Adrenal gland (tissue), 5 donors: ENCODE data around the gene DOCK9.

Experiments used
- POLR2A ChIP-seq, 2 donors: fragments of 450-650 bp; IDR thresholded peaks; one replicate each; pipeline ENCODE4 v1.6.1; 2017; ENCODE audit warnings: antibody characterized with exemption in 2 of 2, mild to moderate bottlenecking in 2 of 2, moderate library complexity in 1 of 2
- TF ChIP-seq, protein P1 (sequence below), 6 experiments: fragments of 450-650 bp in 4 of 6; fragments of 200-600 bp in 2 of 6; sonication (generic) in 1 of 6; IDR thresholded peaks; 1 replicate in 5 of 6; 2 replicates in 1 of 6; pipeline versions ENCODE4 v1.5.1 to v1.8.0; 2016 to 2021; ENCODE audit warnings: antibody characterized with exemption in 6 of 6, mild to moderate bottlenecking in 2 of 6, moderate library complexity in 1 of 6
- donor health status: DM: no; HTN: no; CAD: no.

DNA sequence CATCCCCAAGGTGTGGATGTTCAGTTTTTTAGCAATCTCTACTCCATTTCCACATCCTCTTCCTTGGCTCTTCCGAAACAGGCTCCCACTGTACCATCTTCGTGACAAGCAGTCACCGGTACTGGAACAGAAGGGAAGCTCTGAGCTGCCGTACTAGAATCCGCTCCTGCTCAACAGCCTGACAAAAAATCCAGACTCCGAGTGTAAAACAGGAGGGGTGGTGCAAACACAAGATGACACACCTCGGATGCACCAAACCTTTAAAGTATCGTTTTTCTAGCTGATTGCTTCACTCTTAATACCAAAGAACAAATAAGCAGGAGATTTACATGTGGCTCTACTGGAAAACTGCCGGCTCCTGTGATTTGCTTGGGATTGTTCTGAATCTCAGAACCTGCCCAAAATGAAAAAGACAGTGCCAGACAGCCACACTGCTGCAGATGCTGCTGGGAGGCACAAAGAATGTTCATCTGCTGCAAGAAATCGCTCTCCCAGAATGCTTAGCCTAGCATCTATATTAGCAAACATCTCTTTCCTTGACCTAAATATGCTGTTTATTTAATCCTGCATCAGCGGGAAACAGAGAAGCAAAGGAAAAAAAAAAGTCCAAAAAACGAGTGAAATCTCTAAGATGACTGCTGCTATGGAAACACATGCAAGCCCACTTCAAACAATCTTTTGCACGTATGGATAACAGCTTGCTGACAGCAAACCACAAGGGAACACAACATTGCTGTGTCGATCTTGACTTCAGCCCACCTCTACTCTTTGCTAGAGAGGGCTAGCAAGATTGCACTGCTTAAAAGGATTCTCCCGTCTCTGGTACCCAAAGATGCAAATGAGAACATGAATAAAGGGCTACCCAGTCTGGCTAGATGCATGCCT is 38.0 kb upstream of the DOCK9 start:
- TF ChIP-seq, protein P1, sequence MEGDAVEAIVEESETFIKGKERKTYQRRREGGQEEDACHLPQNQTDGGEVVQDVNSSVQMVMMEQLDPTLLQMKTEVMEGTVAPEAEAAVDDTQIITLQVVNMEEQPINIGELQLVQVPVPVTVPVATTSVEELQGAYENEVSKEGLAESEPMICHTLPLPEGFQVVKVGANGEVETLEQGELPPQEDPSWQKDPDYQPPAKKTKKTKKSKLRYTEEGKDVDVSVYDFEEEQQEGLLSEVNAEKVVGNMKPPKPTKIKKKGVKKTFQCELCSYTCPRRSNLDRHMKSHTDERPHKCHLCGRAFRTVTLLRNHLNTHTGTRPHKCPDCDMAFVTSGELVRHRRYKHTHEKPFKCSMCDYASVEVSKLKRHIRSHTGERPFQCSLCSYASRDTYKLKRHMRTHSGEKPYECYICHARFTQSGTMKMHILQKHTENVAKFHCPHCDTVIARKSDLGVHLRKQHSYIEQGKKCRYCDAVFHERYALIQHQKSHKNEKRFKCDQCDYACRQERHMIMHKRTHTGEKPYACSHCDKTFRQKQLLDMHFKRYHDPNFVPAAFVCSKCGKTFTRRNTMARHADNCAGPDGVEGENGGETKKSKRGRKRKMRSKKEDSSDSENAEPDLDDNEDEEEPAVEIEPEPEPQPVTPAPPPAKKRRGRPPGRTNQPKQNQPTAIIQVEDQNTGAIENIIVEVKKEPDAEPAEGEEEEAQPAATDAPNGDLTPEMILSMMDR (IDR thresholded peaks at IDR 0.05), result no peak
- TF ChIP-seq POLR2A (IDR thresholded peaks at IDR 0.05), result no peak
